Activated naive CD4-positive, alpha-beta T cell treated with anti-CD3 and anti-CD28 coated beads, Interleukin-2, amount 10 ng/mL, durations not matched to agents 7 days and 5 days (primary cell): ENCODE data around the gene EHBP1.

ENCODE experiments used
- CTCF ChIA-PET: fragments of 350-600 bp; sonication (Branson Sonifier 250); formaldehyde crosslinking; loops from one replicate; lab custom pipeline; 2021; ENCODE audit warnings: antibody characterized with exemption; lab: Charles Lee
- DNase-seq: peaks from one replicate; pipeline ENCODE4 v3.0.0-alpha.2; 2020
- H3K27ac Mint-ChIP-seq: one replicate; pipeline ENCODE4 v1.8.0; 2021; ENCODE audit warnings: mild to moderate bottlenecking, moderate library complexity, mixed read lengths
- H3K27me3 Mint-ChIP-seq: one replicate; pipeline ENCODE4 v1.8.0; 2021; ENCODE audit warnings: mild to moderate bottlenecking, mixed read lengths
- H3K36me3 Mint-ChIP-seq: one replicate; pipeline ENCODE4 v1.8.0; 2021; ENCODE audit warnings: mixed read lengths
- H3K4me1 Mint-ChIP-seq: one replicate; pipeline ENCODE4 v1.8.0; 2021; ENCODE audit warnings: mixed read lengths
- H3K4me3 Mint-ChIP-seq: one replicate; pipeline ENCODE4 v1.8.0; 2021; ENCODE audit warnings: mild to moderate bottlenecking, moderate library complexity, mixed read lengths
- H3K9me3 Mint-ChIP-seq: one replicate; pipeline ENCODE4 v1.8.0; 2021; ENCODE audit warnings: mixed read lengths

EHBP1 gene

DNA sequence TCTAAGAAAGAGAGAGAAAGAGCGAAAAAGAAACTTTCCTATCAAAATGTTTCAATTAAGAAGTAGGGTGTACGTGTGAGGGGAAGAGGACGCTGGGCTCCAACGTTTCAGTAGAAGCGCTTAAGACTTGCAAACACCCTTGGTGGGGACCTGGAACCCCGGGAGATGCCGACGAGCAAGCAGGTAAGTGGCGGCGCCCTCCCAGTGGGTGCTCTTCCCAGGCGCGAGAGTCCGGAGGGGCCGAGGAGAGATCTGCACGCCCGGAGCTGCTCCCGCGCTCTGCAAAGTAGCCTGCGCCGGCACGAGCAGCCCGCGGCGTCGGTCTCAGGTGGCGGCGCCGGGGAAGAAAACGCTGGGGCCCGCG lies 344.4 kb downstream of the EHBP1 start:
- Mint-ChIP-seq H3K27me3 (peaks cover 89% of the 10 kb centered on the region), H3K4me1 (peaks cover 60% of the 10 kb centered on the region), H3K36me3 (peaks cover 13% of the 10 kb centered on the region), H3K9me3 (no peaks in the 10 kb centered on the region), H3K4me3 (peak overlapping the region; percentile 83), H3K27ac (peak overlapping the region; percentile 42)
- DNase-seq: peak; percentile 29
- CTCF ChIA-PET: no interaction called here

DNA sequence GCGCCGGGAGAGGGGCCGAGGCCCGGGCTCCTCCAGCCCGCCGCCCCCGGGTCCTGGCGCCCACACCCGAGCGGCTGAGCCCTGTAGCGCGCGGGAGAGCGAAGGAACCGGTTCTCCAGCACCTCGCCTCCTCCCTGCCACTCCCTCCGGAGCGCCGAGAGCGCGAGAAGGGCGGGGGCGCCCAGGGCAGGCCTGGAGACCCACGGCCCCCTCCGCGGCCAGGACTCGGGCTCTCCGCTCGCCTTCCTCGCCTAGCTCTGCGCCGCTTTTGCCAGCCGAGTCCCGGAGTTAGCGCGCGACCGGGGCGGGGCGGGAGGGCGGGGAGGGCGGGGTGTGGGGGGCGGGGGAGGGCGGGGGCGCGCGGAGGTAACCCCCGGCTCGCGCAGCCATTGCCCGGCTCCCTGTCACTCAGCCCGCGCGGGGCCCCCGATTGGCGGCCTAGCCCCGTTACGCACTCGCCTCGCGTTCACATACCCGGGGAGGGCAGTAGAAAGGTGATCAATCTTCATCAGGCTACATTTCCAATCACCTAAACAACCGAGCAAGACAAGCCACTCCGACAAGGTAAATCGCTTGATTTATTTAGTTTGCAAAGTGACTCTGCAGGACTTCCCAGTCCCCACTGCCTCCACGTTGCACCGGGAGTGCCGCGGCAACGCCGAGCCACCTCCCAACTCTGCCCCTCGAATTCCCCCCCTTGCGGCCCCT lies 345.0 kb downstream of the EHBP1 start, which contains the start of gene OTX1:
OTX1 (plus strand) TSS at position 497 of the 708 bp plus-strand sequence. CDS start 2,161 bp downstream, outside the sequence.
- no peaks in the 10 kb centered on the region for H3K9me3 Mint-ChIP-seq
- peaks cover 63% of the 10 kb centered on the region for H3K4me1 Mint-ChIP-seq
- H3K27ac Mint-ChIP-seq: peak within 1 kb of the TSS; percentile 42

DNA sequence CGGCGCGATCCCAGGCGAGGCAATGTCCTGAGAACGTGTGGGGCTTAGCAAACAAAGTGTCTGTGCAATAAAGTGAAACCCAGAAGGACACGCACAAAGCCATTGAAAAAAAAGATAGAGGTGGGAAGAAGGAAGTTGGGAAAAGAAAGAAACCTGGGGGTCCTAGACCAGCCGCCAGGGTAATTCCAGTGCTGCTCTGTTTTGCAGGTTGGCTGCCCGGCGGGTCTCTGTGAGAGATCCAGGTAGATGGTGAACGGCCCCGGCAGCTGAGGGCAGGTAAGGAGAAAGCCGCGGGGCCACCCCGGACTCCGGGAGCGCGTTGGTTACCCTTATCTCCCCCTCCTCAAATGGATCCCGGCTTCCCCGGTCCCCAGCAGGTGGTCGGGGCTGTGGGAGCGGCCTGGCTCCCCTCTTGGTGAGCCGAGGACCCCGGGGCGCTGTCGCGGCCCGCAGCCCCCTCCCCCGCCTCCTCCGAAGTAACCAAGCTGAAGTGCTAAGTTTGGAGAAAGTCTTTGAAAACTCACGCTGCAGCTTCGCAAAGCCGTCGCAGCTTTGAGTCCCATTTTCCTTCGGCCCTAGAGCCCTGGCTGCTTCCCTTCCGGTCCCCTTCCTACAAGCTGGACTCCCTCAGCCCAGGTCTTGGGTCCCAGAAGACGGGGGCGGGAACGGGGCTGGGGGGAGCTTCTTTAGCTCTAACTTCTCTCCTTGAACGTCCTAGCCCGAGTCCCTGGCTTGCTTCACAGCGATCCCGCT lies 345.7 kb downstream of the EHBP1 start:
- no peak overlapping the region for H3K27ac Mint-ChIP-seq
- CTCF ChIA-PET: no interaction called here

More for the DNA sequence above, 345.0 kb downstream of the EHBP1 start, which contains the start of gene OTX1:
- Mint-ChIP-seq H3K4me3 (peak within 1 kb of the TSS; percentile 83), H3K27me3 (peaks cover 90% of the 10 kb centered on the region), H3K36me3 (peaks cover 10% of the 10 kb centered on the region)
- DNase-seq: peak; percentile 64
- CTCF ChIA-PET: no interaction called here

DNA sequence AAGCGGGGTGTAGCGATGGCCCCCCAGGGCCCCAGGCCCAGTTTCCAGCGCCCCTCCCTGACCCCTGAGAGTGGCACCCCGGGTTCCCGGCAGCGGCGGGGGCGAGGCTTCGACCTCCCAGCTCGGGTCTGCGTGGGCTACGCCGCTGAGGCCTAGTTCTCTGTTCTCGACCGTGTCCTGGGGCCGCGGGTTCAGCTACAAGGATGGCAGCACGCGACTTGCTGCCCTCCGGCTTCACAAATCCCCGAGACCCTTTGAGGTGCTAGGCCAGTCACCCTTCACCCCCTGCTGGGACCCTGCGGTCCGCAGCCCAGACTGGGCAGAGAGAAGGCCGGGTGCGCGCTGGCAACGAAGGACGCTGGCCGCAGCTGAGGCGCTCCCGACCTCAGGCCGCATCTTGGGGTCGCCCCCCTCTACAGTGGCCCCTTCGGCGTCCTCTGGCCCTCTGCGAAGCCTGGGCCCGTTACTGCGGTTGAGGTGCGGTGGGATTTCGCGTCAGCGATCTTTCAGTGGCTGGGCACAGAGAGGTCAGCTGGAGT lies 346.4 kb downstream of the EHBP1 start:
- Mint-ChIP-seq H3K4me1 (peaks cover 73% of the 10 kb centered on the region), H3K27ac (no peak overlapping the region), H3K27me3 (peaks cover 98% of the 10 kb centered on the region), H3K4me3 (peak overlapping the region; percentile 31), H3K9me3 (no peaks in the 10 kb centered on the region), H3K36me3 (peaks cover 6% of the 10 kb centered on the region)
- CTCF ChIA-PET: no interaction called here
- no peak for DNase-seq

More for the DNA sequence above, 345.7 kb downstream of the EHBP1 start:
- Mint-ChIP-seq H3K9me3 (no peaks in the 10 kb centered on the region), H3K4me3 (peak overlapping the region; percentile 66), H3K4me1 (peaks cover 71% of the 10 kb centered on the region), H3K27me3 (peaks cover 97% of the 10 kb centered on the region), H3K36me3 (peaks cover 5% of the 10 kb centered on the region)
- DNase-seq: no peak

DNA sequence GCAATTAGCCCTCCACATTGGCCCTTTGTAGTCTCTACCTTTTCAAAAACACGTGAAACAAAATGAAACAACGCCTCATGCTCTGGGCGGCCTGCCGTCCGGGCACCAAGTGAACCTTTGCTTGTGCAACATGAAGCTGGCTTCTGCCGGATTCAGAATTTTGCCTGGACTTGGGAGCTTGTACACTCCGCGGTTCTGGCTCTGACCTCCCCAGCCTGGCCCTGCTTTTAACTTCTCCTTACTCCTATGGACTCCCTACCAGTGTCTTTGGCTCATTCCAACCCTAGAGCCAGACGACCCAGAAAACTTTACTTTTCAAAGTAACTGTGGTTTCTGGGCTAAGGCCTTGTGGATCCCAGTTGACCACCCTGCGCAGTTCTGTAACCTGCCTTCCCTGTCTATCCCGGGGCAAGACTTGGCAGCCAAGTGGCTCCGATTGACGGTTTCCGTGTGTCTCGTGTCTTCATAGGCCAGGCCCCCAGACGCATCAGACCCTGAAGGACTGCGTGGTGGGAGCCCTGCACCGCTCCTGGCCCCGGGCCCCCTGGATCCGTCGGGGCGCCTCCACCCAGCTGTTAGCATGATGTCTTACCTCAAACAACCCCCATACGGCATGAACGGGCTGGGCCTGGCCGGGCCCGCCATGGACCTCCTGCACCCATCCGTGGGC lies 347.0 kb downstream of the EHBP1 start:
- H3K27ac Mint-ChIP-seq: no peak overlapping the region
- H3K9me3 Mint-ChIP-seq: no peaks in the 10 kb centered on the region
- peak overlapping the region; percentile 28 for H3K4me3 Mint-ChIP-seq
- peaks cover 10% of the 10 kb centered on the region for H3K36me3 Mint-ChIP-seq
- peaks cover 75% of the 10 kb centered on the region for H3K4me1 Mint-ChIP-seq
- H3K27me3 Mint-ChIP-seq: peaks cover 98% of the 10 kb centered on the region
- CTCF ChIA-PET: interaction anchor here (0.9 kb wide), 1 partner anchor 372 kb away, joined by 3 read pairs; no protein-coding TSS in a partner anchor
- DNase-seq: no peak

DNA sequence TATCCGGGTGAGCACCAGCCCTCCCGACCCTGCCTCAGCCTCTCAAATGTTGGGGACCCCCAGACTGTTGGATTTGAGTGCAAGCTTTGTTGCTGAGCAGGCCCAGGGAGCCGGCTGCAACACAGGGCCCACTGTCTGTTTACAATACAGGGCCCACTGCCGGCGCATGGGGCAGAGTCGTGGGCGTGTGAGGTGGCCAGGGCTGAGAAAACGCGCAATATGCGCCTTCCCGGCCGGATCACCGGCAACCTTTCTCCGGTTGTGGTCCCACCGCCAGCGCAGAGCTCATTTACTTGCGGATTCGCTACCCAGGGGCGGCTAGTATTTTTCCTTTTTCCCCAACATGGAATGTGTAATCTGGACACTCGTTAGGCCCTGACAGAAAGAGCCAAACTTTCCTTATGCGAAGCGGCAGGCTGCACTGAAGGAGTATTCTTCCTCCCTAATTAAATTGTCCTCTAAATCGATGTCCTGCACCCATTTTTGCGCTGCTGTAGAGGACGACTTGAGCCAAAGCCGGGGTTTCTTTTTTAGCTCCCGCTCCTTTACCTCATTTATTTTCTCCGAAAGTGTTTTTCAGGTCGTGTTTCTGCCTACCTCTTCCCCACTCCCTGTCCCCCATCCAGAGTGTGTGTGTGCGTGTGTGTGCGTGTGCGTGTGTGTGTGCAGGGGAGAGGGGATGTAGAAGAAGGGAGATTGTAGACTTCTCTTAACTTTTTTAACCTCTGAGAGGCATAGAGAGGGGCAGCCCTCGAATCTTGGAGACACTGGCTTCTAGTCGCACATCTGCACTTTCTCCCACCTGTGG lies 347.8 kb downstream of the EHBP1 start:
- H3K4me1 Mint-ChIP-seq: peaks cover 76% of the 10 kb centered on the region
- no peaks in the 10 kb centered on the region for H3K9me3 Mint-ChIP-seq
- no peak overlapping the region for H3K27ac Mint-ChIP-seq
- H3K36me3 Mint-ChIP-seq: peaks cover 10% of the 10 kb centered on the region
- no peak overlapping the region for H3K4me3 Mint-ChIP-seq
- H3K27me3 Mint-ChIP-seq: peaks cover 98% of the 10 kb centered on the region
- no peak for DNase-seq
- CTCF ChIA-PET: interaction anchor here (0.9 kb wide), 1 partner anchor 371 kb away, joined by 3 read pairs; no protein-coding TSS in a partner anchor

DNA sequence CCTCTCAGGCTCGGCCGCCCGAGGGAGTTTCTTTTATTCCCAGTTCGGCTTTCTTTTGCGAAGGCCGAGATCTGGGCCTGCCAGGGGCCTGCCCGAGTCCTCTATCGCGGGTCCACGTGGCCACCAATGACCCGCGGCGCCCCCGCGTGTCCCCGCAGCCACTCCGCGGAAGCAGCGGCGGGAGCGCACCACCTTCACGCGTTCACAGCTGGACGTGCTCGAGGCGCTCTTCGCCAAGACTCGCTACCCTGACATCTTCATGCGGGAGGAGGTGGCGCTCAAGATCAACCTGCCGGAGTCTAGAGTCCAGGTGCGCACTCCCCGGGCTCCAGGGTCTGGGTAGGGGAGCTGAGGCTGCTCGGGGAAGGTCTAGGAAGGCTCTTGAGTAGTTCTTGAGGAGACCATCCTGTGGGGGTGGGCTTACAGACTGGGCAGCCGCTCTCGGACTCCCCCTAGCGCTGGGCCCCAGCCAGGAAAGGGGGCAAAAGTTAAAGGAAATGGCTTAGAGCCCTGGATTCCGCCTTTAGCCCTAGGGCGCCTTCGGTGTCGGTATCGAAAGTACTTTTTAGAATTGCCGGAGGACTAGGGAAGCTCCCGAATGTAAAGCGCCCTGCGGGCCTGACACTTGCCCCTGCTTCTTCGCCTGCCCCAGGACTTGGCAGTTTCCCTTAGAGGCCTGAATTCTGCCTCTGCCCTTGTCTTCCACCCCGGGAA lies 348.5 kb downstream of the EHBP1 start:
- H3K27ac Mint-ChIP-seq: peak overlapping the region; percentile 25
- H3K4me1 Mint-ChIP-seq: peaks cover 74% of the 10 kb centered on the region
- H3K36me3 Mint-ChIP-seq: peaks cover 10% of the 10 kb centered on the region
- peaks cover 98% of the 10 kb centered on the region for H3K27me3 Mint-ChIP-seq
- H3K4me3 Mint-ChIP-seq: peak overlapping the region; percentile 55
- peak; percentile 45 for DNase-seq
- CTCF ChIA-PET: no interaction called here
- H3K9me3 Mint-ChIP-seq: no peaks in the 10 kb centered on the region

DNA sequence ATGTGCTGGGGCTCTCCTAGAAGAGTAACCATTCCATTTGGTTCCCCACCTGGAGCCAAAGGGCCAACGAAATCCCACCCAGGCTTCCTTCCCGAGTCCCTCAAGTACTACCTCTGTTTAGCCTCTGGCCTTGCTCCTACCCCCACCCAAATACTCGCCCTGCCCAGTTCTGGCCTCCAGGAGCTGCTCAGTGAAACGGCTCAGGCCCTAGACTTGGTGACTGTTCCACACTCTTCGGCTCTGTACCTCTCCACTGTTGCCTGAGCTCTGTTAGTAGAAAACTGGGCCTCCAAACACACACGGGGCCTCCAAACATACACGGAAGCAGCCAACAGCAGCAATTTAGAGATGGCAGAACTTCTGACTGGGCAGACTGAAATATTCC lies 349.3 kb downstream of the EHBP1 start:
- no peaks in the 10 kb centered on the region for H3K9me3 Mint-ChIP-seq
- no peak overlapping the region for H3K27ac Mint-ChIP-seq
- H3K4me1 Mint-ChIP-seq: peaks cover 66% of the 10 kb centered on the region
- H3K27me3 Mint-ChIP-seq: peaks cover 98% of the 10 kb centered on the region
- H3K36me3 Mint-ChIP-seq: peaks cover 10% of the 10 kb centered on the region
- DNase-seq: no peak
- H3K4me3 Mint-ChIP-seq: peak overlapping the region; percentile 55
- CTCF ChIA-PET: no interaction called here

DNA sequence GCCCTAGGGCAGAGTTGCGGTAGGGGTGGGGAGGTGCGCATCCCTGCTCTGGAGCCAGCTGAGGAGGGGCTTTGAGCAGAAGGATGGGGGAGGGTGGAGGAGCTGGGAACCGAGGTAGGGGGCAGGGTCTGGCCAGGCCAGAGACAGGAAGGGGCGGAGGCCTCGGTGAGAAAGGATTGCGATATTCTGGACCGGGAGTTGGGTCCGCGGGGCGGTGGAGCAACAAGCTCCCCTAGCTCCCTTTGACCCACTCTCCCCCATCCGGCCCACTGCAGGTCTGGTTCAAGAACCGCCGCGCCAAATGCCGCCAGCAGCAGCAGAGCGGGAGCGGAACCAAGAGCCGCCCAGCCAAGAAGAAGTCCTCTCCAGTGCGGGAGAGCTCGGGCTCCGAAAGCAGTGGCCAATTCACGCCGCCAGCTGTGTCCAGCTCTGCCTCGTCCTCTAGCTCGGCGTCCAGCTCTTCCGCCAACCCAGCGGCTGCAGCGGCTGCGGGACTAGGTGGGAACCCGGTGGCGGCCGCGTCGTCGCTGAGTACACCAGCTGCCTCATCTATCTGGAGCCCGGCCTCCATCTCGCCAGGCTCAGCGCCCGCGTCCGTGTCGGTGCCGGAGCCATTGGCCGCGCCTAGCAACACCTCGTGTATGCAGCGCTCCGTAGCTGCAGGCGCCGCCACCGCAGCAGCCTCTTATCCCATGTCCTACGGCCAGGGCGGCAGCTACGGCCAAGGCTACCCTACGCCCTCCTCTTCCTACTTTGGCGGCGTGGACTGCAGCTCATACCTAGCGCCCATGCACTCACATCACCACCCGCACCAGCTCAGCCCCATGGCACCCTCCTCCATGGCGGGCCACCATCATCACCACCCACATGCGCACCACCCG lies 350.0 kb downstream of the EHBP1 start:
- peaks cover 100% of the 10 kb centered on the region for H3K27me3 Mint-ChIP-seq
- CTCF ChIA-PET: no interaction called here
- peaks cover 14% of the 10 kb centered on the region for H3K36me3 Mint-ChIP-seq
- H3K4me1 Mint-ChIP-seq: peaks cover 68% of the 10 kb centered on the region
- no peak overlapping the region for H3K4me3 Mint-ChIP-seq
- H3K9me3 Mint-ChIP-seq: no peaks in the 10 kb centered on the region
- DNase-seq: peak; percentile 20
- H3K27ac Mint-ChIP-seq: peak overlapping the region; percentile 75

DNA sequence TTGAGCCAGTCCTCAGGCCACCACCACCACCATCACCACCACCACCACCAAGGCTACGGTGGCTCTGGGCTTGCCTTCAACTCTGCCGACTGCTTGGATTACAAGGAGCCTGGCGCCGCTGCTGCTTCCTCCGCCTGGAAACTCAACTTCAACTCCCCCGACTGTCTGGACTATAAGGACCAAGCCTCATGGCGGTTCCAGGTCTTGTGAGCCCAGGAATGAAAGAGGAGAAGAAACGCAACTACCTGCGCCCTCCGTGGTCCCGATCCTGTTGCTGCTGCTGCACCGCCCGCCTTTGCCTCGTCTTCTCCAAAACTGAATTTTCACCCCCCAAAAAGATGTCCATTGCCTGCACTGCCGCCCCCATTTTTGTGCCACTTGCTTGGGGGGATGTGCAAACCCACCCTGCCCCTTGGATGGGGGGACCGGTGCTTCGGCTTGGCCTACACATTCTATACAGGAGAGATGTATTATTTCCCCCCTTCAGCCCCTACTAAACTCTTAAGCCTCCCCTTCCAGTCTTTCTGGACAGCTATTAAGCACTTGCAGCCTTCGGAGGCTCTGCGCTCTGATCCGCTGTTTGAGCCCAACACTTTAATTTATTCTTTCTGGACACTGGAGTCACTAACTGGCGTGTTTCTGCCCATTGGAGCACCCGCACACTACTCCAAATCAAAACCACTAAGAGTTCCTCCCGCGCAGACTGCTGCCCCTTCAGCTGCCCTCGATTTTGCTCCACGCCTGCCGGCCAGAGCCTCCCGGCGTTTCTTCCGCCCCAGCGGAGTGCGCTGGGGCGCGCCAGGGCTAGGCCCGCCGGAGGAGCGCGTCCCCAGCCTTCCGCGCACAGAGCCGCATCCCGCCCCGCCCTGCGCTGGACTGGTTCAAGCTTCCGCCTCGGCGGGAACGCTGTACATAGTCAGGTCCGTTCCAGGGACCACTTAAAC lies 350.9 kb downstream of the EHBP1 start:
- peaks cover 14% of the 10 kb centered on the region for H3K36me3 Mint-ChIP-seq
- no peaks in the 10 kb centered on the region for H3K9me3 Mint-ChIP-seq
- peak overlapping the region; percentile 75 for H3K27ac Mint-ChIP-seq
- peaks cover 95% of the 10 kb centered on the region for H3K27me3 Mint-ChIP-seq
- peak overlapping the region; percentile 27 for H3K4me3 Mint-ChIP-seq
- CTCF ChIA-PET: no interaction called here
- peaks cover 64% of the 10 kb centered on the region for H3K4me1 Mint-ChIP-seq
- DNase-seq: peak; percentile 33

DNA sequence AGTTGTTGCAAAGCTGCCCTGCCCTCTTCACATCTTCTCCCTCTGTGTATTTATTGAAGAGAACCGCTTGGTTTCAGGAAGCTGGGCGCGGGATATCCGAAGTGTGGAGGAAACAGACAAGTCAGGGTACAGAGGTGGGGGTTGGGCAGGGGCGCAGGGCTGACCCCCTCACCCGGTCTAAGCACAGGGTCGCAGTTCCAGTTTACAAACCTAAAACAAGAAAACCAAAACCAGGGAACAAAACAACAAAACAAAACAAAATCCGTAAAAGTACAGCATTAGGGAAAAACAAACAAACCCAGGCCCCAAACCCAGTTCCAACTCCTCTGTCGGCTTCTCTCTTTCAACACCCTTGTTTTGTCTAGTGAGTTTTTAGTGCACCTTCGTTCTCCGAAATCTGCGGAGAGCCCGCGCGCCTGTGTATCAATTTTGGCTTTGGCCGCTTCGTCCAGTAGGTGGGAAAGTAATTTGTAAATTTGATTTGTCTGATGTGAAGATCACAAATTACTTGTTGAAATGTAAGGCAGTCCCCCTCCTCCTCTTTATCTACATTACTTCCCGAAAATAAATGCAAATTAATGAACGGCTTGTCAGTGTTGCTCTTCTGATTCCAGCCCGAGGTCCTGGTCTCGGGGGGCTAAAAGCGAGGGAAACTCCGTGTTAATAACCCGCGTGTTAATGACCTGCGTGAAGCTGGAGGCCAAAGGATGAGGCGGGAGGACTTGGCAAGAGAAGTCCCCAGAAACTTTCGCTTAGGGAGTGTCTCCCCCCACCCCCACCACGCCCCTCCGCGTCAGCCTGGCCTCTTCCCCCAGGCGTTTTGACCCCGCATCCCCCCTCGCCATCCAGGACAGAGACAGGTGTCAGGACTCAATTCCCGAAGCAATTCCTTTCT lies 352.0 kb downstream of the EHBP1 start:
- Mint-ChIP-seq H3K27ac (peak overlapping the region; percentile 76), H3K27me3 (peaks cover 86% of the 10 kb centered on the region), H3K9me3 (no peaks in the 10 kb centered on the region), H3K4me3 (peak overlapping the region; percentile 9), H3K36me3 (peaks cover 14% of the 10 kb centered on the region), H3K4me1 (peaks cover 59% of the 10 kb centered on the region)
- no peak for DNase-seq
- CTCF ChIA-PET: no interaction called here
